Spleen (tissue), 11 donors: Measurements from ENCODE around the gene DRD4. TPM values are rescaled to one million over a fixed set of nuclear protein-coding genes. Genes with fewer than 3 reads are reported as not detected.

Source experiments
- DNase-seq: peaks from one replicate; pipeline ENCODE4 v3.0.0-alpha.2; 2020
- H3K27ac ChIP-seq, 8 donors: fragments of 200-600 bp; sonication (generic) in 7 of 8; 1 replicate in 4 of 8; 2 replicates in 4 of 8; pipeline versions ENCODE4 v1.5.0 to v1.8.0; 2016 to 2021; ENCODE audit warnings: inconsistent platforms in 4 of 8, mild to moderate bottlenecking in 4 of 8, moderate library complexity in 1 of 8
- H3K27me3 ChIP-seq, 7 donors: fragments of 200-600 bp; sonication (generic) in 6 of 7; replicated peaks in 1 of 7; 1 replicate in 4 of 7; 2 replicates in 3 of 7; pipeline versions ENCODE4 v1.5.0 to v1.8.0; 2016 to 2021; ENCODE audit warnings: inconsistent platforms in 3 of 7, mild to moderate bottlenecking in 1 of 7
- H3K36me3 ChIP-seq, 6 donors: fragments of 200-600 bp; sonication (generic) in 5 of 6; 1 replicate in 4 of 6; 2 replicates in 2 of 6; pipeline versions ENCODE4 v1.5.0 to v1.8.0; 2016 to 2021; ENCODE audit warnings: inconsistent platforms in 2 of 6
- H3K4me1 ChIP-seq, 6 donors: fragments of 200-600 bp; sonication (generic) in 5 of 6; 1 replicate in 3 of 6; 2 replicates in 3 of 6; pipeline versions ENCODE4 v1.5.0 to v1.8.0; 2016 to 2021; ENCODE audit warnings: inconsistent platforms in 3 of 6
- H3K4me3 ChIP-seq, 8 donors: fragments of 200-600 bp; sonication (generic) in 7 of 8; 1 replicate in 4 of 8; 2 replicates in 4 of 8; pipeline versions ENCODE4 v1.5.0 to v1.8.0; 2016 to 2021; ENCODE audit warnings: inconsistent platforms in 4 of 8, mild to moderate bottlenecking in 4 of 8, moderate library complexity in 2 of 8
- H3K9me3 ChIP-seq, 8 donors: fragments of 200-600 bp; sonication (generic) in 7 of 8; 1 replicate in 4 of 8; 2 replicates in 4 of 8; pipeline versions ENCODE4 v1.5.0 to v1.8.0; 2016 to 2021; ENCODE audit warnings: inconsistent platforms in 4 of 8
- CTCF ChIP-seq, 11 experiments: fragments of 200-600 bp in 7 of 11; fragments of 450-650 bp in 4 of 11; sonication (generic) in 4 of 11; IDR thresholded peaks in 8 of 11; conservative IDR thresholded peaks in 3 of 11; 1 replicate in 7 of 11; 2 replicates in 4 of 11; pipeline versions ENCODE4 v1.4.0 to v1.8.0; 2016 to 2021; ENCODE audit warnings: antibody characterized with exemption in 11 of 11, inconsistent platforms in 4 of 11, mild to moderate bottlenecking in 1 of 11
- POLR2A ChIP-seq, 3 donors: fragments of 450-650 bp; IDR thresholded peaks; one replicate each; pipeline ENCODE4 v1.5.1; 2017; ENCODE audit warnings: antibody characterized with exemption in 3 of 3, mild to moderate bottlenecking in 1 of 3
- POLR2AphosphoS5 ChIP-seq, 3 donors: sonication (generic); formaldehyde crosslinking; IDR thresholded peaks; one replicate each; pipeline ENCODE4 v1.5.1; 2017; ENCODE audit warnings: antibody characterized with exemption in 3 of 3
- WGBS, 5 donors: extraction: QIAGEN DNeasy Blood & Tissue Kit in 3 of 5; methylation state at CpG; one replicate each; pipeline versions ENCODE4 v1.1.5 to v1.1.7; 2013 to 2018; 5-methylcytosine and 5-hydroxymethylcytosine counted together
- intact Hi-C: fragments of 100-400 bp; cut with DNase I; formaldehyde crosslinking; loops from one replicate; pipeline ENCODE4 v1.15.0; 2023; ENCODE audit warnings: low total_unique reads
- polyA plus RNA-seq, 3 donors: library from polyadenylated mRNA; stranded (reverse); fragments of 200-250 nt; gene quantifications; one replicate each; pipeline ENCODE4 v1.2.1, GENCODE V29; 2013
- total RNA-seq, 7 donors: library from RNA; depleted of rRNA in 3 of 7; stranded (reverse); fragments of >200 nt in 3 of 7; fragmentation: NEBNext Ultra II Directional in 4 of 7; extraction: Animal tissue kit (Norgen Biotek cat#: 25700) in 4 of 7; gene quantifications; one replicate each; pipeline versions ENCODE4 v1.1.0 to v1.2.1, GENCODE V29; 2016 to 2021
- donor health status: healthy with polysubstance abuse.
- donor health status: DM: no; HTN: no; CAD: no; lungs with moderate emphysema.
- donor health status: DM: no; HTN: no; CAD: no.
- donor health status: Bipolar disorder and iron deficiency.
- donor health status: healthy.
- donor health status: DM: no; HTN: no; CAD: no.
- donor health status: DM: yes; HTN: yes; CAD: no.

Gene DRD4
- total and polyA plus RNA-seq, 10 donors: 0.12 to 0.86 (median 0.44) TPM; not detected in 3

GRCh38 chr11:635945-636510, 1.0 kb upstream of the DRD4 start:
- H3K36me3 ChIP-seq: peaks cover 0 to 5% (median 0%) of the 10 kb centered on the region in 6 donors
- peaks cover 12 to 51% (median 40%) of the 10 kb centered on the region in 6 donors for H3K4me1 ChIP-seq
- H3K9me3 ChIP-seq: no peaks in the 10 kb centered on the region
- DNase-seq: no peak
- H3K27me3 ChIP-seq: peaks cover 0 to 57% (median 47%) of the 10 kb centered on the region in 7 donors
- H3K27ac ChIP-seq: no peak overlapping the region
- no peak for TF ChIP-seq POLR2AphosphoS5 (IDR thresholded peaks at IDR 0.05)
- intact Hi-C loops: no loop called here
- WGBS, 5 donors: 74 to 84% (median 76%) methylated on average over 18 to 22 of the region's 22 CpGs
- H3K4me3 ChIP-seq: no peak overlapping the region

DNA sequence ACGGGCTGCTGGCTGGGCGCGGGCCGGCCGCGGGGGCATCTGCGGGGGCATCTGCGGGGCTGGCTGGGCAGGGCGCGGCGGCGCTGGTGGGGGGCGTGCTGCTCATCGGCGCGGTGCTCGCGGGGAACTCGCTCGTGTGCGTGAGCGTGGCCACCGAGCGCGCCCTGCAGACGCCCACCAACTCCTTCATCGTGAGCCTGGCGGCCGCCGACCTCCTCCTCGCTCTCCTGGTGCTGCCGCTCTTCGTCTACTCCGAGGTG, 194 bp downstream of the DRD4 start:
- H3K4me1 ChIP-seq: peaks cover 12 to 63% (median 41%) of the 10 kb centered on the region in 6 donors
- TF ChIP-seq CTCF (IDR thresholded peaks at IDR 0.05 in 8 of 11, conservative IDR thresholded peaks at IDR 0.05 in 3 of 11) (no peak), POLR2A (IDR thresholded peaks at IDR 0.05) (no peak), POLR2AphosphoS5 (IDR thresholded peaks at IDR 0.05) (no peak)
- peaks cover 0 to 57% (median 47%) of the 10 kb centered on the region in 7 donors for H3K27me3 ChIP-seq
- no peak overlapping the region for H3K27ac ChIP-seq
- DNase-seq: no peak
- intact Hi-C loops: no loop called here
- peaks cover 0 to 15% (median 0%) of the 10 kb centered on the region in 6 donors for H3K36me3 ChIP-seq
- WGBS, 5 donors: 3 to 12% (median 4%) methylated on average over 21 to 34 of the region's 34 CpGs
- H3K4me3 ChIP-seq: peak overlapping the region in 6 of 8 donors; percentile 14 to 55 (median 21)
- H3K9me3 ChIP-seq: no peaks in the 10 kb centered on the region

DNA sequence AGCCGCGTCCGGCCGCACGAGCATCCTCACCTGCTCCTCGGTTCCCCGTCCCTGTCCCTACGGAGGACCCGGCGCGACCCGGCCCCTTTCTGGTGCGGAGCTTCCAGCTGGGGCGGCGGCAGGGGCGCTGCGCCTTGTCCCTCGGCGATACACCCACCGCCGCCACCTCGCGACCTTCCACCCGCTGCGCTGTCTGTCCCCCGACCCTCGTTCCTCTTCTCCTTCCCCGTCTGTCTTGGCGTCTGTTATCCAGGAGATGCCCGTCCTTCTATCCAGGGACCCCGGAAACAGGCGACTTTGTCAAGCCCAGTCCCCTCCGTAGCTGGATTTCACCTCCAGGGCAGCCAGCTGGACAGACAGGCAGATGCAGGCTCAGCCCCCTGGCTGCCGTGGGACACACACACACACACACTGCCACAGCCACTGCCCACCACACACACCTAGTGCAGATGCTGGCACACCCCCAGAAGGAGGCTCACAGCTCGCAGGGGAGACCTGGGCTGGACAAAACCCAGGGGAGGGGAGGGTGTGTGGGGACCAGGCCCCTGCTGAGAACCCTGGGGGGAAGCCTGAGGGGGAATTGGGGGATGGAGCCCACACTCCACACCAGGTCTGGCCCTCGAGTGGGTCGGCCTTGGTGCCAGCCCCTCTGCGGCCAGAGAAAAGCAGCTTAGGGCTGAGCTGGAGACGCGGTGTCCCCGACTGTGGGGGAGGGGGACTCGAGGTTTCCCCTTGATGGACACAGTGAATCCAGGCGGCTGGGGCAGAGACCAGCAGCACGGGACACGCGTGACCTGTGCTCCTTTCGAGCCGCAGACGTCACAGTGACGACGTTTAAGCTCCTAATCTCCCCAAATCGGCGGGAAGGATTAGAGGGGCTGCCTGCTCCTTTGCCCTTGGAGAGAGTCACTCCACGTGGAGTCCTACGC, 788 bp downstream of the DRD4 start:
- Histone ChIP-seq H3K4me1 (peaks cover 12 to 64% (median 41%) of the 10 kb centered on the region in 6 donors), H3K4me3 (peak overlapping the region in 6 of 8 donors; percentile 14 to 55 (median 21)), H3K27ac (no peak overlapping the region), H3K27me3 (peaks cover 0 to 57% (median 47%) of the 10 kb centered on the region in 7 donors), H3K9me3 (no peaks in the 10 kb centered on the region), H3K36me3 (peaks cover 0 to 15% (median 0%) of the 10 kb centered on the region in 6 donors)
- 33 to 51% (median 36%) methylated on average over 36 to 55 of the region's 55 CpGs for WGBS, 5 donors
- no peak for DNase-seq
- TF ChIP-seq CTCF (IDR thresholded peaks at IDR 0.05 in 8 of 11, conservative IDR thresholded peaks at IDR 0.05 in 3 of 11): no peak
- TF ChIP-seq POLR2A (IDR thresholded peaks at IDR 0.05): no peak
- TF ChIP-seq POLR2AphosphoS5 (IDR thresholded peaks at IDR 0.05): peak in 1 of 3 donors; percentile 26
- intact Hi-C loops: no loop called here

- peaks cover 0 to 24% (median 6%) of the 10 kb centered on the region in 6 donors for H3K36me3 ChIP-seq
- no peaks in the 10 kb centered on the region for H3K9me3 ChIP-seq
- TF ChIP-seq POLR2A (IDR thresholded peaks at IDR 0.05) (no peak), POLR2AphosphoS5 (IDR thresholded peaks at IDR 0.05) (no peak), CTCF (IDR thresholded peaks at IDR 0.05 in 8 of 11, conservative IDR thresholded peaks at IDR 0.05 in 3 of 11) (no peak)
- intact Hi-C loops: no loop called here
- peak overlapping the region in 1 of 8 donors; percentile 53 for H3K4me3 ChIP-seq
- no peak overlapping the region for H3K27ac ChIP-seq
- WGBS, 5 donors: 60 to 71% (median 63%) methylated on average over 27 to 28 of the region's 28 CpGs
- no peak for DNase-seq
- H3K4me1 ChIP-seq: peaks cover 12 to 64% (median 41%) of the 10 kb centered on the region in 6 donors
- peaks cover 0 to 57% (median 47%) of the 10 kb centered on the region in 7 donors for H3K27me3 ChIP-seq
Observed at GRCh38 chr11:638631-639331, 1.7 kb downstream of the DRD4 start.
